ENCODE measurements around the gene CSNK1G2.

- TF ChIP-seq CTCF (conservative IDR thresholded peaks at IDR 0.05; ENCODE audit: low read depth in 2 of 2) = no peak
- no peak for TF ChIP-seq EZH2phosphoT487 (IDR thresholded peaks at IDR 0.05; ENCODE audit: unreplicated experiment)
- no peak for TF ChIP-seq EZH2 (IDR thresholded peaks at IDR 0.05; ENCODE audit: low read depth, unreplicated experiment)
- no peak for TF ChIP-seq POLR2AphosphoS5 (IDR thresholded peaks at IDR 0.05; ENCODE audit: low read depth)
- no peak for TF ChIP-seq REST (IDR thresholded peaks at IDR 0.05; ENCODE audit: unreplicated experiment)
- TF ChIP-seq CREB1 (CRISPR knock-in tag; IDR thresholded peaks at IDR 0.05; ENCODE audit: low read depth) = no peak
- TF ChIP-seq STAT1 (IDR thresholded peaks at IDR 0.05; ENCODE audit: unreplicated experiment) = no peak
- TF ChIP-seq ZNF114 (CRISPR knock-in tag; IDR thresholded peaks at IDR 0.05) = no peak
- no peak for TF ChIP-seq ZNF331 (CRISPR knock-in tag; IDR thresholded peaks at IDR 0.05; ENCODE audit: low read depth)
- TF ChIP-seq ETS1 (IDR thresholded peaks at IDR 0.05) = no peak
Observed at GRCh38 chr19:1956122-1956494, 15.1 kb downstream of the CSNK1G2 start.

Measured in GM23338 (cell line).